ENCODE measurements around the gene SMOC2. TPM values are rescaled to one million over a fixed set of nuclear protein-coding genes. Genes with fewer than 3 reads are reported as not detected.

Gene SMOC2
- total and polyA plus RNA-seq, 2 of the 4 experiments (the other 2 are of a cell fraction), result not detected

GRCh38 chr6:168649209-168649608 is 208.2 kb downstream of the SMOC2 start:
- Histone ChIP-seq H3K9me1 (ENCODE audit: insufficient read depth, low read length) (no peaks in the 10 kb centered on the region), H2AK9ac (replicated peaks; ENCODE audit: low read depth, low read length, poor library complexity) (no peak overlapping the region), H3K27me3 (ENCODE audit: control insufficient read depth, insufficient read depth, low read length) (no peaks in the 10 kb centered on the region), H2BK20ac (ENCODE audit: low read depth, low read length) (no peak overlapping the region), H3K4me3 (ENCODE audit: insufficient read depth, low read depth, low read length) (no peak overlapping the region), H3K4me1 (ENCODE audit: control insufficient read depth, insufficient read depth, low read length) (no peaks in the 10 kb centered on the region), H3K14ac (replicated peaks; ENCODE audit: low read depth, low read length) (no peak overlapping the region), H3K9me3 (ENCODE audit: control insufficient read depth, insufficient read depth, low read length) (peaks cover 45% of the 10 kb centered on the region), H4K5ac (ENCODE audit: low read depth, low read length) (no peak overlapping the region), H3K18ac (ENCODE audit: low read depth, low read length) (no peak overlapping the region), H4K91ac (ENCODE audit: insufficient read depth, low read depth, low read length) (no peak overlapping the region), H3K27ac (ENCODE audit: insufficient read depth, low read length) (no peak overlapping the region), H3K4ac (ENCODE audit: low read depth, low read length) (no peak overlapping the region), H3K79me1 (ENCODE audit: low read depth in 1 of 2, low read length in 2 of 2) (no peaks in the 10 kb centered on the region), H2AFZ (replicated peaks; ENCODE audit: low read length, poor library complexity) (no peak overlapping the region), H4K20me1 (ENCODE audit: insufficient read depth, low read length) (no peaks in the 10 kb centered on the region), H3K4me2 (ENCODE audit: low read depth, low read length) (no peak overlapping the region), H2BK120ac (ENCODE audit: low read depth, low read length) (no peak overlapping the region), H4K8ac (ENCODE audit: low read depth in 2 of 2, low read length in 2 of 2) (no peak overlapping the region), H2BK15ac (ENCODE audit: low read depth, low read length) (no peak overlapping the region), H3K36me3 (ENCODE audit: control insufficient read depth, insufficient read depth, low read length) (no peaks in the 10 kb centered on the region), H3K23ac (ENCODE audit: low read depth, low read length) (no peak overlapping the region), H3K56ac (ENCODE audit: extremely low read depth, insufficient read depth, low read length) (no peak overlapping the region), H3K9ac (ENCODE audit: low read depth, low read length) (no peak overlapping the region), H2BK5ac (ENCODE audit: low read depth, low read length, poor library complexity, severe bottlenecking) (no peak overlapping the region), H2AK5ac (ENCODE audit: low read depth, low read length) (no peak overlapping the region)
- intact Hi-C loops (cut with micrococcal nuclease), result no loop called here
- no TSS peak for BruUV-seq (replicated peaks)
- ChIA-PET POLR2A (ENCODE audit: unreplicated experiment) (no interaction called here), CTCF (no interaction called here)
- in situ Hi-C loops (cut with MboI; ENCODE audit: low sequenced_read_pairs), result no loop called here
- TF ChIP-seq, protein P1, sequence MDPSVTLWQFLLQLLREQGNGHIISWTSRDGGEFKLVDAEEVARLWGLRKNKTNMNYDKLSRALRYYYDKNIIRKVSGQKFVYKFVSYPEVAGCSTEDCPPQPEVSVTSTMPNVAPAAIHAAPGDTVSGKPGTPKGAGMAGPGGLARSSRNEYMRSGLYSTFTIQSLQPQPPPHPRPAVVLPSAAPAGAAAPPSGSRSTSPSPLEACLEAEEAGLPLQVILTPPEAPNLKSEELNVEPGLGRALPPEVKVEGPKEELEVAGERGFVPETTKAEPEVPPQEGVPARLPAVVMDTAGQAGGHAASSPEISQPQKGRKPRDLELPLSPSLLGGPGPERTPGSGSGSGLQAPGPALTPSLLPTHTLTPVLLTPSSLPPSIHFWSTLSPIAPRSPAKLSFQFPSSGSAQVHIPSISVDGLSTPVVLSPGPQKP (IDR thresholded peaks at IDR 0.05; ENCODE audit: borderline replicate concordance, low read depth, low read length), result no peak
- TF ChIP-seq SMC3 (IDR thresholded peaks at IDR 0.05; ENCODE audit: low read depth, low read length), result no peak
- TF ChIP-seq POLR2A (IDR thresholded peaks at IDR 0.05; ENCODE audit: low read depth, low read length), result no peak
- TF ChIP-seq BHLHE40 (IDR thresholded peaks at IDR 0.05; ENCODE audit: low read depth, low read length), result no peak
- no peak for TF ChIP-seq RFX5 (IDR thresholded peaks at IDR 0.05; ENCODE audit: low read depth, low read length)
- no peak for TF ChIP-seq CEBPB (IDR thresholded peaks at IDR 0.05; ENCODE audit: low read depth, low read length)
- TF ChIP-seq CTCF (conservative IDR thresholded peaks at IDR 0.05; ENCODE audit: low read depth, low read length), result no peak
- ATAC-seq (ENCODE audit: low read depth) (no peak), DNase-seq (no peak)
- dilution Hi-C loops (cut with HindIII; ENCODE audit: low sequenced_read_pairs, unreplicated experiment), result no loop called here
- no CpG with 5 or more reads among the region's 10 CpGs for WGBS, 2 experiments (ENCODE audit: extremely low coverage in 2 of 2, insufficient read length in 1 of 2)

Data from IMR-90 (cell line).